KOPT-K1 (cell line): ENCODE results near the gene TSPYL1.

ENCODE experiments used
- H3K27ac ChIP-seq: fragments of 200-600 bp; sonication (generic); 2 replicates; pipeline ENCODE4 v1.5.1; 2016; ENCODE audit warnings: antibody characterized with exemption, mild to moderate bottlenecking, low read depth, low read length; ENCODE audit not compliant: poor library complexity, severe bottlenecking
- H3K36me3 ChIP-seq: fragments of 200-600 bp; sonication (generic); 2 replicates; pipeline ENCODE4 v1.5.1; 2017; ENCODE audit warnings: antibody characterized with exemption, mild to moderate bottlenecking, low read length, moderate library complexity; ENCODE audit not compliant: insufficient read depth
- H3K9me3 ChIP-seq: fragments of 200-600 bp; sonication (generic); 2 replicates; pipeline ENCODE4 v1.5.1; 2017; ENCODE audit warnings: antibody characterized with exemption, low read length, mild to moderate bottlenecking; ENCODE audit not compliant: insufficient read depth, poor library complexity, severe bottlenecking

Gene TSPYL1

DNA sequence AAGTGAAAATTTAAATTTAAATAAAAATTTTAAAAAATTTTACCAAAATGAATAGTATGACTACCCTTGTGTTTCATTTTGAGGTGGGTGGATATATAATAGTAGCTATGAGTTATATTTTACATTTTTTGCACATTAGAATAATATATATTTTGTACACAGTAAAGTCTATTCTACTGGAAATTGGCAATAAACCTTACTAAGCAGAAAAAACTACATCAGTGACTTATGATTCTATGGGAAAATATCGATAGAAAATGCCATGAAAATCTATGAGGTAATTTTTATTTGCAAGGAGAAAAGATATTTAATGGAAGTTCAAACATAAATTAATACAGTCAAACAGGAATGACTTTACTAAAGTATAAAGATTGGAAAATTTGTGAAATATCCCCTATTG, 23.0 kb downstream of the TSPYL1 start:
- Histone ChIP-seq H3K27ac (no peak overlapping the region), H3K9me3 (no peaks in the 10 kb centered on the region), H3K36me3 (peaks cover 12% of the 10 kb centered on the region; the same call in 1 of the 2 replicates)

DNA sequence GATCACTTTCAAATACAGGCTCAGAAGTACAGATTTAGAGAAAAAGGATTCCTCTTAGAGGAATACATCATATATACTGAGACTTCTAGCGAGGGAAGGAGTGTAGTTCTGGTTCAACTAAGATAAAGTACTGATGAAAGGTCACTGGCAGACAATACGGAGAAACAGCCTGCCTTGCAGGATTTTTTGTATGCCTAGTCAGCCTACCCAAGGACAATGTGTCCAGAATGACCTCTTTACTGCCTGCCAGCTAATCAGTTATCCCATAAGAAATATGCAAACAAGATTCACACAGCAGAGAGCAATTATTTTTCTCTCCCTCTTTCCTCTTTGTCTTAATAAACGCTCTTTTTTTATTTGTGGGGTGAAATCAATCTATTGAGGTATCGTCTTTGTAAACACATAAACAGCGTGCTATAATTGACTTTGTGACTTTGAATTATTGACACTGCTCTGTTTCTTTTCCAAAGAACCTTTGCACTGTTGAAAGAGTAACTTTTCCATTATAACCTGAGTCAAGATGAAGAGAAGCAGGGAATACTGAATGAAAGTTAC, 24.4 kb downstream of the TSPYL1 start:
- peaks cover 20% of the 10 kb centered on the region; the same call in 1 of the 2 replicates for H3K36me3 ChIP-seq
- peak overlapping the region; percentile 75 for H3K27ac ChIP-seq
- H3K9me3 ChIP-seq, result no peaks in the 10 kb centered on the region

DNA sequence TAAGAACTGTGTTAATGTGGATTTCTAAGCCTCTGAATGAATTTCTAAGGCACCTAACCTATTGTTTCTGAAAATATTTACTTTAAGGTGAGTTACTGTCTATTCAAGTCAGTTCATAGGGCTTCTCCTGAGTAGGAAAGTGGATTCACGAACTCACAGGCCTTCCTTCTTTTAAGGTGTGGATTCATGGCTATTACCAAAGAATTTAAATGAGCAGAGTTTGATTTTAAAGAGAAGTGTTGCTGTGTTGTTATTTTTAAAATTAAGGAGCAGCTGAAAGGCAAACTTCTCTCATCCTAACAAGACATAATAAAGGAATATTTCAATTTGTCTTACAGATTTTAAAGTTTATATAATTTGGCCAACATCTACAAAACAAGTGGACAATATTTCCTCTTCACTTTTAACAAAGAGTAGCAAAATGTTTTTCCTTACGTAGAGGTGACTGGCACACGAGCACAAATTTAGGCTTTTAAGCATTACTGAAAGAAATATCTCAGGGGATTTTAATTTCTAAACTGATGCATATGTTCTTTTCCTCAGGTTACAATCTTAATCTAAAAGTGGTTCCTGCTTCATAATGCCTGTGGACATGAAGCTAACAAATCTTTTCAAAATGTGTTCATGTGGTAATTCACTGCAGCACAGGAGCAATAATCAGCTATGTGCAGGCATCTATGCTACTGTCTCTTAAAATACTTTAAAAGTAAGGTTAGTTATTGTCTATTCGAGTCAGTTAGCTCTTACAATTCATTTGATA, 25.3 kb downstream of the TSPYL1 start:
- Histone ChIP-seq H3K27ac (peak overlapping the region; percentile 75), H3K9me3 (no peaks in the 10 kb centered on the region), H3K36me3 (peaks cover 18% of the 10 kb centered on the region; the same call in 1 of the 2 replicates)

DNA sequence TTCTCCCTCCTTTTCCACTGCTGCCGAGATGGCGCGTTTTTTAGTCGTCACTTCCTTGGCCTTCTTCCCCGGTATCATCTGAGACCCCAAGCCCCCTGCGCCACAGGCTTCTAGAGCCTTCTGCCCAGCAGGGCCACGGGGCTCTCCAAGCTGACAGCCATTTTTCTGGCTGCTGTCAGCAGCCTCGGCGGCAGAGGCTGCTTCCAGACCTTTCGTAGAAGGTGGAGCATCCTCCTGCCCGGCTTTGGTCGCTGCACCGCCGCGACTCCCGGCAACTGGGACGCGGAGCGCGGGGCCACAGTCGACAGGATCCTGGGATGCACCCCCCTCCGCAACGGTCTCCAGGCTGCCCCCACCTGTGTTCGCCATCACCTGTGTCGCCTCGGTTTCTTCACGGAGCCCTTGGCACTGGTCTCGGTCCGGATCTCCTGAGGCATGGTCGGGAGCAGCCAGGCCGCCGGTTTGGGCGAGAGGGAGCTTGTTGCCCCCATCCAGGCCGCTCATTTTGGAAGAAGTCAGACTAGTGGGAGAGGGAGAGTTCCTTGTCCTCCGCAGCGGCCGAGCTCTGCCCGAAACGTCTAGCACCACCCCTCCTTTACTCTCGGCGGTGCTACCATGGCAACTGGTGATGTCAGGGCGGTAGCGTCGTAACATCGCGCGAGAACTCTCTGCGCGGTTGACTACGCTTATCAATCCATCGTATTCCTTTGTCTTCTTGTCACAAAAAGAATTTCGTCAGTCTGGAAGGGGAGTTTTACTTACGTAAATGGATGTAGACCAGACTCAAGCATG, 26.0 kb downstream of the TSPYL1 start, which contains the start of gene TSPYL4:
TSS of gene TSPYL4 (minus strand) at position 571 of the 792 bp plus-strand sequence. CDS start at position 504, 67 bp downstream.
- Histone ChIP-seq H3K9me3 (no peaks in the 10 kb centered on the region), H3K27ac (peak within 1 kb of the TSS; percentile 75)

DNA sequence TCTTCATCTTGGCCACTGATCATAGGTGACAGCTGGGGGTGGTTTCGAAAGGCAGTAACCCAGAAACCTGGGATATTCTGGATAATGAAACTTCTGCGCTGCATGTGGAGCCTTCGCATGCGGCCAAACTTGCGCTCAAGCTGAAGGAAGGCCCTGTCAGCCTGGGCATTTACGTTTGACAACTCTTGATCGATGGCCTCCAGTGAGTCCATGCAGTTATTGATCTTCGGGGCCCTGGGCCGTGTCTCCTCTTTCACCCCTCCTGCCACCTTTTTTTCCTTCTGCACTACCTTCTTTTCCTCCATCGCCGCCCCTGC, 26.6 kb downstream of the TSPYL1 start:
- Histone ChIP-seq H3K27ac (peak overlapping the region; percentile 75), H3K36me3 (peaks cover 15% of the 10 kb centered on the region; the same call in 1 of the 2 replicates), H3K9me3 (no peaks in the 10 kb centered on the region)

More for the DNA sequence above, 26.0 kb downstream of the TSPYL1 start, which contains the start of gene TSPYL4:
- peaks cover 15% of the 10 kb centered on the region; the same call in 1 of the 2 replicates for H3K36me3 ChIP-seq

DNA sequence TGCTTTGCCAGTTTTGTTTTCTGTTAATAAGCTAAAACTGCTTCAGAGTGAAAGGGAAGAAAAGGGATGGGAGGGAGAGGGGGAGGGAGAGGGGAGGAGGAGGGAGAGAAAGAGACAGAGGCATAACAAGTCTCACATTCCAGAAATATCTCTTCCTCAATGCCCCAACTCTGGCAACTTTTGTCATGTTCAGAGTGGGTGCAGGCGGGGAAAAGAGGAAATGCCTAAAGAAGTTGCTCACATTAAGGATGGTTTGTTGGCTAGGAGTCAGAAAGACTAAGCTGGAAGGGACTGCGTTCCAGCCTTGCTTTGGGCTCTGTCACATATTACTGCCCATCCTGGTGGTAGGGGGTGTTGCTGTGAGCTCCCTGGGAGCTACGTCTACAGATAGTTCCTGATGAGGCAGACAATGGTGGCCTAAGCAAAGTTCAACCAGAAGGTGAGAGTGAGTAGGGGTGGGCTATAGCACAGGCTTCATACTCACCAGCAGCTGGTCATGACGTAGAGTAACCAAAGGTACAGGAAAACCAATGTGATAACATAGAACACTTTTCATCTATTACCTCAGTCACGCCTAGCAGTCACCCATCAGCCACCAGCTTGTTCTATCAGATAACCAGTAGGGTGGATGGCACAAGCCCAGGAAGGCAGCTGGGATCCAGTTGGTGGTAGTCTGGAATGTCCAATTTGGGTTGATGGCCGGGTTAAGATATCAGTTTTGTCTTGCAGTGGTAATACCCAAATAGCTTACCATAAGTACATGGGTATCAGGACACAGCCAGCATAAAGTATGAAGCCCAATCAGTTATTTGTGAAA, 28.0 kb downstream of the TSPYL1 start:
- Histone ChIP-seq H3K27ac (no peak overlapping the region), H3K9me3 (no peaks in the 10 kb centered on the region), H3K36me3 (peaks cover 15% of the 10 kb centered on the region; the same call in 1 of the 2 replicates)

DNA sequence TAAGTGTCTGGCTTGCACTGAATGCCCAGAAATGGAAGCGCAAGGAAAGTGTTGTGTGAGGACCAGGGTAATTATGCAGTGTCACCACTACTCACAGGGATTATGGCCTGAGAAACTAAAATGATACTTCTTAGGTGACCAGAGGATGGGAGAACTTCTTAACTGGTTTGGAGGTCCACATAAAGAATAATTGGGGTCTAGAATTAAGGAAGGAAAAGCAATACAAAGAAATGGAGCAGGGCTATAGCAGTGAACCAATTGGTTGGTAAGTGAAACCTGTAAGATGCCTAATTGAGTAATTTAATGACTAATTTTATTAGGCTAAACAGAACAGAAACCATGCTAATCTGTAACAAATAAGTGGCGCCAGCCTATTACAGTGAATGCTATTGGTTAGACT, 31.2 kb downstream of the TSPYL1 start:
- Histone ChIP-seq H3K27ac (no peak overlapping the region), H3K36me3 (peaks cover 15% of the 10 kb centered on the region; the same call in 1 of the 2 replicates), H3K9me3 (no peaks in the 10 kb centered on the region)

DNA sequence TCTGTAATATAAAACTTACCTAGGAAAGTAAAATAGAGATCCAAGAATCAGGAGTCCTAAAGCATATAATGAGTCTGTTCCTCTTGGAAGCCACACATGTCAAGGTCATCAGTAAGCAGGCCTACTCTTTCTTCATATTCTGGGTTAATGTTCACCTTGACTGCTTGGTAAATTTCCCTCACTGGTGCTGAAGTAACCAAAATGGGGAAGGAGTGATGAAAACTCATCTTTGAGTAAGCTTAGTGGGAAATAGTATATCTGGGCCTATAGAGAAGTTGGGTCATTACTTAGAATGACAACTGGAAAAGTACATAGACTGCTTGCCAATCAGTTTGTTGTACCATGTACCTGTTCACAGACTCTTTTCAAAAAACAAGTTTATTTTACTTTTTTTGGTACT, 32.4 kb downstream of the TSPYL1 start:
- H3K27ac ChIP-seq, result no peak overlapping the region
- no peaks in the 10 kb centered on the region for H3K9me3 ChIP-seq
- peaks cover 14% of the 10 kb centered on the region; the same call in 1 of the 2 replicates for H3K36me3 ChIP-seq

DNA sequence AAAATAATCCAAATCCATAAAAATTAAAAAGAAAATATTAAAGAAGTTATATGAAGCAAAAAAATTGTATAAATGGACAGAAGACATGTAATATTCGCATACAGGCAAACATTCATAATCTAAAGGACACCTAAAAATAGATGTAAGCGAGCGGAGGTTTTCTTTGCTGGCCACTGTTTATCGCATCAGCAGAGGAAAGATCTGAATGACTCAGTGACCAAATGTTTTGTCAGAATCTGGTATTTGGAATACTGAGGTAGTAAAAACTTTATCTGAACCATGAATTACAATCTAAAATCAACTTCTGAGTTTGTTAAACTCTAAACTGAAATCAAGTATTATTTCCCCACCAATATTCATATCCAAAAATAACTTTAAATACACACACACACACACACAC, 33.6 kb downstream of the TSPYL1 start:
- no peaks in the 10 kb centered on the region for H3K9me3 ChIP-seq
- H3K36me3 ChIP-seq, result peaks cover 7% of the 10 kb centered on the region; the same call in 1 of the 2 replicates
- H3K27ac ChIP-seq, result no peak overlapping the region

DNA sequence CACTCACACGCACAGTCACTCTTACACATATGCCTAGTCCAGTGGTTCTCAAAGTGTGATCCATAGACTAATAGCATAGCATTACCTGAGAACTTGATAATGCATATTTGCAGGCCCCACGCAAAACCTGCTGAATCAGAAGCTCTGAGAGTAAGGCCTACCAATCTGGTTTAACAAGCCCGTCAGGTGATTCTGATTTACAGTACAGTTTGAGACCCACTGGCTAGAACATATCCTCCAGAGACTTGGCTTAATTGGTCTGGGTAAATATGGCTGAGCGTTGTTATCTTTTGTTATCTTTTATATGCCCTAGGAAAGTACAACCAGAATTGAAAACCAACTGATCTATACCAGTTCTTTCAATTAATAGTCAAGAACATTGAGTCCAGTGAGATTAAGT, 35.4 kb downstream of the TSPYL1 start:
- no peak overlapping the region for H3K27ac ChIP-seq
- no peaks in the 10 kb centered on the region for H3K9me3 ChIP-seq
- no peaks in the 10 kb centered on the region for H3K36me3 ChIP-seq

DNA sequence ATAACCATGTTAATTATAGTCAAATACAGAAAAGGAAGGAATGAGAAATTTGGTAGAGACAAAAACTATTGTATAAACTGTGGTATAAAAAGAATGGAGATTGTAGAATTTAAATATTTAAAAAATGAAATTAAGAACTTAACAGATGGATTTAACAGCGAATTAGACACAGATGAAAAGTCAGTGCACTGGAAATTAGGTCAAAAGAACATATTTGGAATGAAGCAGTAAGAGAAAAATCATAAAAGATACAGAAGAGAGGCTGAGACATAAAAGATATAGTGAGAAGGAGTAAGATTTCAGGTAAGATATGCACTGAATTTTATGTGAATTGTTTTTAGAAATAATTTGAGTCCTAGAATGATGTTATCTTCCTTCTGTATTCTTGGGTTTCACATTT, 39.9 kb downstream of the TSPYL1 start:
- Histone ChIP-seq H3K9me3 (no peaks in the 10 kb centered on the region), H3K36me3 (no peaks in the 10 kb centered on the region), H3K27ac (no peak overlapping the region)

DNA sequence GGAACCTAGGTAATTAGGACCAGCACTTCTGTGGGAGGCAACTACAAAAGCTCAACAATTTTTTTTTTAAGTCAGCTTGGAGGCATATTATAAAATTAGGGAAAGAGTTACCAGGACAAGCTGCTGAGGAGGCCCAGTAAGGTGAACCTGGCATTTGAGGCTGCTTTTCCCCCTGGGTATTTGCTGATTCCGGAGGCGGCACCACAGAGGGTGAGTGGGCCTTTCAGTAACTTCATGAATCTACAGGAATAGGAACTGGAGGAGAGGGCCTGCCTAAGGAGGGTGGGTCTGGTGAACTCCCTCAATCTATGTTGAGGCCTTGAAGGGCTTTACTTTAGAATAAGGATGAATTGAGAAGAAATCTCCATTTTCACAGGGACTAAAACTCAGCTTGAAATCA, 40.5 kb downstream of the TSPYL1 start:
- Histone ChIP-seq H3K9me3 (no peaks in the 10 kb centered on the region), H3K36me3 (no peaks in the 10 kb centered on the region), H3K27ac (no peak overlapping the region)

DNA sequence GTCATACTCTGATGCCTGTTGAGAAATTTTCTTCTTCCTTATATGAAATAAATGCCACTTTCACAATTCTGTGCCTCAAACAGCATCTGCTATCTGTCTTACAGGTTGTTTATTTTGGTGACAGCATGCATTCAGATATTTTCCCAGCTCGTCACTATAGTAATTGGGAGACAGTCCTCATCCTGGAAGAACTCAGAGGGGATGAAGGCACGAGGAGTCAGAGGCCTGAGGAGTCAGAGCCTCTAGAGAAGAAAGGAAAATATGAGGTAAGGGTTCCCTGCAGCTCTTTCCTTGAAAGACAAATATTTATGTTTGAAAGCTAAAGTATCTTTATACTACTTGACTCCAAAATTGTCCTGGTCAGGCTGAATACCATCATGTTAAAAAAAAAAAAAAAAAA, 41.6 kb downstream of the TSPYL1 start:
- no peak overlapping the region for H3K27ac ChIP-seq
- no peaks in the 10 kb centered on the region for H3K9me3 ChIP-seq
- H3K36me3 ChIP-seq, result no peaks in the 10 kb centered on the region

DNA sequence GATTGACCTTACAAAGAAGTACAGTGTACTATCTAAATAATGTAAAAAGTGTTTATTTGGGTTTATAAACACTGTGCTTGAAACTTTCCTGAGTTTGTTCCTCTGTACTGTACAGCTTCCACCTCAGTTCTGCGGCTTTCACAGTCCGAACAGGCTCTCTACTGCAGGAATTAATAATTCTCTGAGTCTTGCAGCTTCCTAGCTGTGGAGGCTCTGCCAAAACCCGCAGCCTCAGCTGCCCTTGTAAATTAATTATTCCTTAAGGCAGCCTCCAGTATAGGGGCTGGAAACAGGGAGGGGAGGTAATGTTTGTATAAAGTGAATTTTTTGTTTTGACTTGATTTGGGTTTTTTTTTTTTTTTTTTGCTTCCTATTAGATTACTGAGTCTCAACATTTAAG, 45.0 kb downstream of the TSPYL1 start:
- no peaks in the 10 kb centered on the region for H3K9me3 ChIP-seq
- H3K36me3 ChIP-seq, result no peaks in the 10 kb centered on the region
- H3K27ac ChIP-seq, result no peak overlapping the region
